HUES64 (cell line): ENCODE measurements around the gene FRYL.

Experiments used
- H3K27ac ChIP-seq: 2 replicates; pipeline ENCODE4 v1.7.0; 2013; ENCODE audit warnings: low read depth, low read length, inconsistent platforms
- H3K27me3 ChIP-seq: 2 replicates; pipeline ENCODE4 v1.6.1; 2013; ENCODE audit warnings: mild to moderate bottlenecking, low read length; ENCODE audit not compliant: insufficient read depth
- H3K36me3 ChIP-seq: 2 replicates; pipeline ENCODE4 v1.6.1; 2013; ENCODE audit warnings: mild to moderate bottlenecking, low read length; ENCODE audit not compliant: insufficient read depth
- H3K4me1 ChIP-seq: 2 replicates; pipeline ENCODE4 v1.6.1; 2013; ENCODE audit warnings: mild to moderate bottlenecking, low read length, moderate library complexity; ENCODE audit not compliant: insufficient read depth
- H3K4me3 ChIP-seq: 2 replicates; pipeline ENCODE4 v1.5.1; 2013; ENCODE audit warnings: mild to moderate bottlenecking, low read length, moderate library complexity
- H3K9ac ChIP-seq: 2 replicates; pipeline ENCODE4 v1.6.1; 2013; ENCODE audit warnings: mild to moderate bottlenecking, low read depth, low read length
- H3K9me3 ChIP-seq: 2 replicates; pipeline ENCODE4 v1.6.1; 2013; ENCODE audit warnings: low read depth, low read length; ENCODE audit not compliant: insufficient read depth
- WGBS: fragments of 150-250, 120-280 bp; methylation state at CpG from one replicate; pipeline ENCODE4 v1.1.7; 2013; ENCODE audit warnings: missing lambda C conversion rate; 5-methylcytosine and 5-hydroxymethylcytosine counted together

FRYL gene

GRCh38 chr4:48565362-48566033 is 214.6 kb downstream of the FRYL start:
- 97% methylated on average over 5 of the region's 5 CpGs for WGBS
- H3K27me3 ChIP-seq = no peaks in the 10 kb centered on the region
- H3K27ac ChIP-seq = no peak overlapping the region
- H3K36me3 ChIP-seq = peaks cover 96% of the 10 kb centered on the region
- H3K4me3 ChIP-seq = no peak overlapping the region
- H3K9ac ChIP-seq = no peak overlapping the region
- no peaks in the 10 kb centered on the region for H3K9me3 ChIP-seq
- H3K4me1 ChIP-seq = no peaks in the 10 kb centered on the region

GRCh38 chr4:48564151-48564550 is 215.9 kb downstream of the FRYL start:
- H3K9me3 ChIP-seq = no peaks in the 10 kb centered on the region
- H3K27ac ChIP-seq = no peak overlapping the region
- no peak overlapping the region for H3K9ac ChIP-seq
- no peak overlapping the region for H3K4me3 ChIP-seq
- no peaks in the 10 kb centered on the region for H3K27me3 ChIP-seq
- H3K4me1 ChIP-seq = no peaks in the 10 kb centered on the region
- peaks cover 91% of the 10 kb centered on the region for H3K36me3 ChIP-seq
- 96% methylated on average over 3 of the region's 3 CpGs for WGBS

- no peaks in the 10 kb centered on the region; the same call in 1 of the 2 replicates for H3K9me3 ChIP-seq
- H3K4me1 ChIP-seq = no peaks in the 10 kb centered on the region
- no peaks in the 10 kb centered on the region for H3K27me3 ChIP-seq
- no peak overlapping the region for H3K4me3 ChIP-seq
- H3K27ac ChIP-seq = no peak overlapping the region
- 98% methylated on average over 3 of the region's 3 CpGs for WGBS
- H3K36me3 ChIP-seq = peaks cover 75% of the 10 kb centered on the region
- no peak overlapping the region for H3K9ac ChIP-seq
Observed at GRCh38 chr4:48558819-48559218, 221.3 kb downstream of the FRYL start.

GRCh38 chr4:48558026-48558425 is 222.1 kb downstream of the FRYL start:
- H3K27me3 ChIP-seq = no peaks in the 10 kb centered on the region
- H3K36me3 ChIP-seq = peaks cover 76% of the 10 kb centered on the region
- no peak overlapping the region for H3K4me3 ChIP-seq
- H3K27ac ChIP-seq = no peak overlapping the region
- H3K9me3 ChIP-seq = no peaks in the 10 kb centered on the region; the same call in 1 of the 2 replicates
- H3K4me1 ChIP-seq = no peaks in the 10 kb centered on the region
- no CpG with 5 or more reads among the region's 1 CpG for WGBS
- no peak overlapping the region for H3K9ac ChIP-seq

- H3K9ac ChIP-seq = no peak overlapping the region
- WGBS = 93% methylated on average over 7 of the region's 8 CpGs
- no peak overlapping the region for H3K27ac ChIP-seq
- no peaks in the 10 kb centered on the region for H3K4me1 ChIP-seq
- no peaks in the 10 kb centered on the region; the same call in 1 of the 2 replicates for H3K9me3 ChIP-seq
- no peak overlapping the region for H3K4me3 ChIP-seq
- peaks cover 75% of the 10 kb centered on the region for H3K36me3 ChIP-seq
- no peaks in the 10 kb centered on the region for H3K27me3 ChIP-seq
Observed at GRCh38 chr4:48557478-48557877, 222.6 kb downstream of the FRYL start.

- H3K9ac ChIP-seq = no peak overlapping the region
- WGBS = 96% methylated on average over 2 of the region's 2 CpGs
- no peaks in the 10 kb centered on the region; the same call in 1 of the 2 replicates for H3K9me3 ChIP-seq
- H3K27ac ChIP-seq = no peak overlapping the region
- H3K4me1 ChIP-seq = no peaks in the 10 kb centered on the region
- H3K4me3 ChIP-seq = no peak overlapping the region
- H3K27me3 ChIP-seq = no peaks in the 10 kb centered on the region
- peaks cover 75% of the 10 kb centered on the region for H3K36me3 ChIP-seq
Observed at GRCh38 chr4:48556268-48556667, 223.8 kb downstream of the FRYL start.

- WGBS = 88% methylated on average over 3 of the region's 5 CpGs
- Histone ChIP-seq H3K27me3 (no peaks in the 10 kb centered on the region), H3K27ac (no peak overlapping the region), H3K9me3 (no peaks in the 10 kb centered on the region; the same call in 1 of the 2 replicates), H3K36me3 (peaks cover 75% of the 10 kb centered on the region), H3K4me3 (no peak overlapping the region), H3K9ac (no peak overlapping the region), H3K4me1 (no peaks in the 10 kb centered on the region)
Observed at GRCh38 chr4:48554606-48555005, 225.5 kb downstream of the FRYL start.

GRCh38 chr4:48553720-48554119 is 226.4 kb downstream of the FRYL start:
- peaks cover 79% of the 10 kb centered on the region for H3K36me3 ChIP-seq

GRCh38 chr4:48546336-48546735 is 233.7 kb downstream of the FRYL start:
- 91% methylated on average over 2 of the region's 2 CpGs for WGBS
- H3K9ac ChIP-seq = no peak overlapping the region
- H3K36me3 ChIP-seq = peaks cover 99% of the 10 kb centered on the region
- no peak overlapping the region for H3K27ac ChIP-seq
- H3K9me3 ChIP-seq = no peaks in the 10 kb centered on the region
- H3K4me3 ChIP-seq = no peak overlapping the region
- no peaks in the 10 kb centered on the region for H3K27me3 ChIP-seq
- H3K4me1 ChIP-seq = no peaks in the 10 kb centered on the region; the same call in 1 of the 2 replicates

More at GRCh38 chr4:48553720-48554119, 226.4 kb downstream of the FRYL start:
- WGBS = 94% methylated on average over 1 of the region's 1 CpG
- no peak overlapping the region for H3K9ac ChIP-seq
- no peaks in the 10 kb centered on the region; the same call in 1 of the 2 replicates for H3K9me3 ChIP-seq
- no peak overlapping the region for H3K27ac ChIP-seq
- no peaks in the 10 kb centered on the region for H3K4me1 ChIP-seq
- no peaks in the 10 kb centered on the region for H3K27me3 ChIP-seq
- H3K4me3 ChIP-seq = no peak overlapping the region

GRCh38 chr4:48543796-48544195 is 236.3 kb downstream of the FRYL start:
- Histone ChIP-seq H3K9me3 (no peaks in the 10 kb centered on the region), H3K36me3 (peaks cover 94% of the 10 kb centered on the region), H3K27ac (no peak overlapping the region), H3K9ac (0 out of 2 replicates have a peak overlapping the region, but pooled peaks have one; percentile 21), H3K27me3 (no peaks in the 10 kb centered on the region), H3K4me3 (no peak overlapping the region), H3K4me1 (no peaks in the 10 kb centered on the region; the same call in none of the 2 replicates)
- 87% methylated on average over 3 of the region's 3 CpGs for WGBS

GRCh38 chr4:48542888-48543287 is 237.2 kb downstream of the FRYL start:
- H3K36me3 ChIP-seq = peaks cover 90% of the 10 kb centered on the region
- H3K9me3 ChIP-seq = no peaks in the 10 kb centered on the region
- 95% methylated on average over 2 of the region's 2 CpGs for WGBS
- H3K27me3 ChIP-seq = no peaks in the 10 kb centered on the region
- peaks cover 5% of the 10 kb centered on the region for H3K4me1 ChIP-seq
- H3K4me3 ChIP-seq = no peak overlapping the region
- no peak overlapping the region for H3K27ac ChIP-seq
- H3K9ac ChIP-seq = no peak overlapping the region
